H9 (cell line): ENCODE results near the gene BTRC. TPM values are rescaled to one million over a fixed set of nuclear protein-coding genes. Genes with fewer than 3 reads are reported as not detected.
A peak's percentile ranks its signal among the peaks of the same experiment; 100 is the strongest.

ENCODE experiments used
- DNase-seq: peaks from one replicate; pipeline ENCODE4 v3.0.0-alpha.2; 2017
- H2AFZ ChIP-seq: one replicate; pipeline ENCODE4 v1.6.1; 2013; ENCODE audit warnings: mild to moderate bottlenecking, low read length, control low read depth, moderate library complexity
- H2AK5ac ChIP-seq: 2 replicates; pipeline ENCODE4 v1.6.1; 2013; ENCODE audit warnings: low read length, control low read depth, mixed read lengths; ENCODE audit not compliant: insufficient read length
- H2BK120ac ChIP-seq: one replicate; pipeline ENCODE4 v1.6.1; 2013; ENCODE audit warnings: low read depth, mild to moderate bottlenecking, low read length, control low read depth, inconsistent platforms; ENCODE audit not compliant: poor library complexity, severe bottlenecking
- H2BK12ac ChIP-seq: 2 replicates; pipeline ENCODE4 v1.6.1; 2013; ENCODE audit warnings: low read length, control low read depth, mixed read lengths, low read depth; ENCODE audit not compliant: insufficient read length
- H2BK15ac ChIP-seq: 2 replicates; pipeline ENCODE4 v1.6.1; 2013; ENCODE audit warnings: low read depth, low read length, control low read depth
- H2BK20ac ChIP-seq: one replicate; pipeline ENCODE4 v1.6.1; 2013; ENCODE audit warnings: low read depth, mild to moderate bottlenecking, low read length, control low read depth, inconsistent platforms; ENCODE audit not compliant: poor library complexity, severe bottlenecking
- H2BK5ac ChIP-seq: 2 replicates; pipeline ENCODE4 v1.6.1; 2013; ENCODE audit warnings: low read length, control low read depth, mixed read lengths; ENCODE audit not compliant: insufficient read length
- H3K14ac ChIP-seq: 2 replicates; pipeline ENCODE4 v1.6.1; 2013; ENCODE audit warnings: low read length, control low read depth; ENCODE audit not compliant: insufficient read depth
- H3K18ac ChIP-seq: 2 replicates; pipeline ENCODE4 v1.6.1; 2013; ENCODE audit warnings: low read depth, mild to moderate bottlenecking, mixed read lengths, low read length, control low read depth; ENCODE audit not compliant: insufficient read length
- H3K23ac ChIP-seq: 2 replicates; pipeline ENCODE4 v1.6.1; 2013; ENCODE audit warnings: low read length, control low read depth, mixed read lengths, low read depth; ENCODE audit not compliant: insufficient read length
- H3K23me2 ChIP-seq: 2 replicates; pipeline ENCODE4 v1.6.1; 2013; ENCODE audit warnings: low read depth, mild to moderate bottlenecking, mixed read lengths, low read length, control low read depth; ENCODE audit not compliant: insufficient read length, poor library complexity, severe bottlenecking
- H3K27ac ChIP-seq: 2 replicates; pipeline ENCODE4 v1.5.1; 2013; ENCODE audit warnings: low read length, control low read depth, mixed read lengths, low read depth; ENCODE audit not compliant: insufficient read length
- H3K27me3 ChIP-seq: 2 replicates; pipeline ENCODE4 v1.6.1; 2013; ENCODE audit warnings: low read length, control low read depth, inconsistent platforms; ENCODE audit not compliant: insufficient read depth
- H3K4ac ChIP-seq: 2 replicates; pipeline ENCODE4 v1.6.1; 2013; ENCODE audit warnings: low read depth, mild to moderate bottlenecking, control low read depth, inconsistent platforms, low read length, moderate library complexity
- H3K4me1 ChIP-seq: 2 replicates; pipeline ENCODE4 v1.6.1; 2013; ENCODE audit warnings: low read length, control low read depth, inconsistent platforms; ENCODE audit not compliant: insufficient read depth
- H3K4me2 ChIP-seq: 2 replicates; pipeline ENCODE4 v1.6.1; 2013; ENCODE audit warnings: low read length, control low read depth, mixed read lengths; ENCODE audit not compliant: insufficient read length, insufficient read depth
- H3K56ac ChIP-seq: 2 replicates; pipeline ENCODE4 v1.6.1; 2013; ENCODE audit warnings: low read depth, mild to moderate bottlenecking, mixed read lengths, low read length, control low read depth; ENCODE audit not compliant: insufficient read length
- H3K79me1 ChIP-seq: 2 replicates; pipeline ENCODE4 v1.6.1; 2013; ENCODE audit warnings: low read depth, mild to moderate bottlenecking, moderate library complexity, low read length, control low read depth, inconsistent platforms; ENCODE audit not compliant: insufficient read depth, poor library complexity, severe bottlenecking
- H3K79me2 ChIP-seq: 2 replicates; pipeline ENCODE4 v1.6.1; 2013; ENCODE audit warnings: low read length, control low read depth, inconsistent platforms; ENCODE audit not compliant: insufficient read depth
- H3K9ac ChIP-seq: 2 replicates; pipeline ENCODE4 v1.6.1; 2013; ENCODE audit warnings: low read length, control low read depth, mixed read lengths; ENCODE audit not compliant: insufficient read length; ENCODE audit errors: extremely low read depth
- H3K9me3 ChIP-seq: one replicate; pipeline ENCODE4 v1.6.1; 2013; ENCODE audit warnings: low read depth, low read length, inconsistent platforms; ENCODE audit not compliant: control insufficient read depth
- H3T11ph ChIP-seq: one replicate; pipeline ENCODE4 v1.6.1; 2013; ENCODE audit warnings: mild to moderate bottlenecking, low read length, control low read depth, inconsistent platforms
- H4K20me1 ChIP-seq: one replicate; pipeline ENCODE4 v1.6.1; 2013; ENCODE audit not compliant: control insufficient read depth, insufficient read length, insufficient read depth
- H4K5ac ChIP-seq: 2 replicates; pipeline ENCODE4 v1.6.1; 2013; ENCODE audit warnings: low read depth, mild to moderate bottlenecking, mixed read lengths, low read length, control low read depth; ENCODE audit not compliant: insufficient read length
- H4K8ac ChIP-seq: replicated peaks from 2 replicates; pipeline ENCODE4 v1.6.1; 2013; ENCODE audit warnings: low read length, control low read depth, mixed read lengths, low read depth; ENCODE audit not compliant: insufficient read length
- H4K91ac ChIP-seq: 2 replicates; pipeline ENCODE4 v1.6.1; 2013; ENCODE audit warnings: low read depth, mild to moderate bottlenecking, moderate library complexity, mixed read lengths, low read length, control low read depth; ENCODE audit not compliant: insufficient read length
- H3K27ac Mint-ChIP-seq, 3 experiments: 2 replicates in 2 of 3; 3 replicates in 1 of 3; pipeline ENCODE4 v1.8.0; 2020 to 2021; ENCODE audit warnings: mixed read lengths in 3 of 3, mild to moderate bottlenecking in 1 of 3, moderate library complexity in 1 of 3
- H3K27me3 Mint-ChIP-seq: 2 replicates; pipeline ENCODE4 v1.8.0; 2021; ENCODE audit warnings: low read depth, mild to moderate bottlenecking, moderate library complexity, mixed read lengths
- H3K36me3 Mint-ChIP-seq, 3 experiments: 2 replicates in 2 of 3; 3 replicates in 1 of 3; pipeline ENCODE4 v1.8.0; 2020 to 2021; ENCODE audit warnings: low read depth in 3 of 3, mixed read lengths in 3 of 3; ENCODE audit not compliant: insufficient read depth in 1 of 3
- H3K4me1 Mint-ChIP-seq, 2 experiments: 2 replicates each; pipeline ENCODE4 v1.8.0; 2020; ENCODE audit warnings: mixed read lengths in 2 of 2
- H3K4me3 Mint-ChIP-seq, 2 experiments: 2 replicates in 1 of 2; 3 replicates in 1 of 2; pipeline ENCODE4 v1.8.0; 2020 to 2021; ENCODE audit warnings: mild to moderate bottlenecking in 2 of 2, mixed read lengths in 2 of 2, moderate library complexity in 1 of 2
- H3K9me3 Mint-ChIP-seq, 2 experiments: 2 replicates in 1 of 2; 3 replicates in 1 of 2; pipeline ENCODE4 v1.8.0; 2020; ENCODE audit warnings: mild to moderate bottlenecking in 2 of 2, mixed read lengths in 2 of 2, moderate library complexity in 1 of 2
- WGBS: extraction: QIAGEN DNeasy Blood & Tissue Kit; methylation state at CpG from one replicate; pipeline ENCODE4 v1.1.7; 2013; ENCODE audit warnings: missing lambda C conversion rate, low lambda C conversion rate, mixed read lengths; ENCODE audit not compliant: insufficient read length; ENCODE audit errors: extremely low coverage; 5-methylcytosine and 5-hydroxymethylcytosine counted together
- total RNA-seq: library from RNA; stranded (reverse); gene quantifications from 2 replicates; pipeline ENCODE4 v1.2.1, GENCODE V29; 2021
- TF ChIP-seq, protein P1 (sequence below): fragments of 200-600 bp; sonication (generic); conservative IDR thresholded peaks from 3 replicates; pipeline ENCODE4 v1.8.0; 2021; ENCODE audit warnings: antibody characterized with exemption, mild to moderate bottlenecking

Gene BTRC
- total RNA-seq, 1 experiment from 2014 or later = 24.2 TPM

DNA sequence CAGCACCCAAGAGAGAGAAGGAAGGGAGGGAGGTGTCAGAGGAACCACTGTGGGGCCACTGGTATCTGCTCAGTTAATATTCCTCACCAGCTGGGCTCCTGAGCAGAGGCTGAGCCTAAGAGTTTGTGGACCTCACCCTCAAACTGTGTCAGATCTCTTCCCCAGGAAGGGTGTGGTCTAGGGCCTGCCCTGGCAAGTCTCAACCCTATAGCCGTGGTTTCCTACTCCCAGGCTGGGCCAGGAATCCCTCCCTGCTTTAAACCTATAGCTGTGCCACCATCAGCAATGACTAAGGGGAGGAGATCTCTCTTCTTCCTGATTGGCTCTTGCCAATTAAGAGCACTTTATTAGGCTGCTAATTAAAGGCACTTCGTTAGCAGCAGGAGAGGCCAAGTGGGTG is 204.2 kb downstream of the BTRC start:
- no peak overlapping the region for H2BK15ac ChIP-seq
- H2BK120ac ChIP-seq = no peak overlapping the region
- no peak overlapping the region for H3K9ac ChIP-seq
- no peaks in the 10 kb centered on the region for H3K9me3 ChIP-seq
- Mint-ChIP-seq H3K27me3 (peaks cover 8% of the 10 kb centered on the region), H3K4me3 (no peak overlapping the region), H3K4me1 (peaks cover 3 to 11% of the 10 kb centered on the region in 2 experiments; a peak in 3 of 4 replicates), H3K27ac (peak overlapping the region in 1 of 3 experiments; percentile 45; a peak in 1 of 7 replicates), H3K9me3 (no peaks in the 10 kb centered on the region), H3K36me3 (no peaks in the 10 kb centered on the region)
- no peak overlapping the region for H2BK20ac ChIP-seq
- no peak overlapping the region for H4K91ac ChIP-seq
- no peaks in the 10 kb centered on the region for H3K79me2 ChIP-seq
- peak; percentile 21 for DNase-seq
- no peak overlapping the region for H3K27ac ChIP-seq
- no peak overlapping the region for H2BK5ac ChIP-seq
- no peak overlapping the region for H3K56ac ChIP-seq
- H3K4me1 ChIP-seq = no peaks in the 10 kb centered on the region
- no peak overlapping the region for H2AK5ac ChIP-seq
- H3K23me2 ChIP-seq = no peaks in the 10 kb centered on the region
- H4K5ac ChIP-seq = no peak overlapping the region
- no peak overlapping the region for H3T11ph ChIP-seq
- H3K18ac ChIP-seq = no peak overlapping the region
- no peak overlapping the region for H4K8ac ChIP-seq
- TF ChIP-seq, protein P1, sequence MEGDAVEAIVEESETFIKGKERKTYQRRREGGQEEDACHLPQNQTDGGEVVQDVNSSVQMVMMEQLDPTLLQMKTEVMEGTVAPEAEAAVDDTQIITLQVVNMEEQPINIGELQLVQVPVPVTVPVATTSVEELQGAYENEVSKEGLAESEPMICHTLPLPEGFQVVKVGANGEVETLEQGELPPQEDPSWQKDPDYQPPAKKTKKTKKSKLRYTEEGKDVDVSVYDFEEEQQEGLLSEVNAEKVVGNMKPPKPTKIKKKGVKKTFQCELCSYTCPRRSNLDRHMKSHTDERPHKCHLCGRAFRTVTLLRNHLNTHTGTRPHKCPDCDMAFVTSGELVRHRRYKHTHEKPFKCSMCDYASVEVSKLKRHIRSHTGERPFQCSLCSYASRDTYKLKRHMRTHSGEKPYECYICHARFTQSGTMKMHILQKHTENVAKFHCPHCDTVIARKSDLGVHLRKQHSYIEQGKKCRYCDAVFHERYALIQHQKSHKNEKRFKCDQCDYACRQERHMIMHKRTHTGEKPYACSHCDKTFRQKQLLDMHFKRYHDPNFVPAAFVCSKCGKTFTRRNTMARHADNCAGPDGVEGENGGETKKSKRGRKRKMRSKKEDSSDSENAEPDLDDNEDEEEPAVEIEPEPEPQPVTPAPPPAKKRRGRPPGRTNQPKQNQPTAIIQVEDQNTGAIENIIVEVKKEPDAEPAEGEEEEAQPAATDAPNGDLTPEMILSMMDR = no peak
- H2AFZ ChIP-seq = no peak overlapping the region
- H3K27me3 ChIP-seq = no peaks in the 10 kb centered on the region
- H3K4me2 ChIP-seq = no peak overlapping the region
- no peaks in the 10 kb centered on the region for H4K20me1 ChIP-seq
- no peaks in the 10 kb centered on the region for H3K79me1 ChIP-seq
- no CpG with 5 or more reads among the region's 2 CpGs for WGBS
- no peak overlapping the region for H2BK12ac ChIP-seq
- no peak overlapping the region for H3K23ac ChIP-seq
- no peak overlapping the region; the same call in 1 of the 2 replicates for H3K14ac ChIP-seq
- H3K4ac ChIP-seq = no peak overlapping the region
